Testis (tissue), 3 donors: ENCODE measurements around the gene KLHL6. TPM values are rescaled to one million over a fixed set of nuclear protein-coding genes. Genes with fewer than 3 reads are reported as not detected.

Source experiments
- DNase-seq: peaks from one replicate; pipeline ENCODE4 v3.0.0-alpha.2; 2019
- H3K27ac ChIP-seq, 2 donors: fragments of 200-600 bp; sonication (generic); one replicate each; pipeline ENCODE4 v1.5.1; 2019
- H3K27me3 ChIP-seq: fragments of 200-600 bp; sonication (generic); one replicate; pipeline ENCODE4 v1.5.1; 2019
- H3K36me3 ChIP-seq: fragments of 200-600 bp; sonication (generic); one replicate; pipeline ENCODE4 v1.5.1; 2017; ENCODE audit warnings: low read depth; ENCODE audit errors: missing control alignments
- H3K4me1 ChIP-seq: fragments of 200-600 bp; sonication (generic); one replicate; pipeline ENCODE4 v1.5.1; 2019
- H3K4me3 ChIP-seq, 2 donors: fragments of 200-600 bp; sonication (generic); one replicate each; pipeline ENCODE4 v1.5.1; 2017 to 2019
- H3K9me3 ChIP-seq: fragments of 200-600 bp; sonication (generic); one replicate; pipeline ENCODE4 v1.5.1; 2017
- CTCF ChIP-seq, 3 experiments: fragments of 450-650 bp in 2 of 3; fragments of 200-600 bp in 1 of 3; sonication (generic) in 1 of 3; IDR thresholded peaks; one replicate each; pipeline ENCODE4 v1.5.1; 2016 to 2019; ENCODE audit warnings: antibody characterized with exemption in 3 of 3, mild to moderate bottlenecking in 2 of 3, moderate library complexity in 1 of 3
- POLR2A ChIP-seq: fragments of 450-650 bp; IDR thresholded peaks from one replicate; pipeline ENCODE4 v1.6.1; 2017; ENCODE audit warnings: antibody characterized with exemption, mild to moderate bottlenecking, moderate library complexity
- WGBS, 2 donors: methylation state at CpG; one replicate each; pipeline ENCODE4 v1.1.5; 2018; 5-methylcytosine and 5-hydroxymethylcytosine counted together
- intact Hi-C: fragments of 100-400 bp; cut with DNase I; formaldehyde crosslinking; loops from one replicate; pipeline ENCODE4 v1.15.1; 2023; ENCODE audit warnings: low total_unique reads
- polyA plus RNA-seq: library from polyadenylated mRNA; stranded (reverse); fragments of 350-450 nt; fragmentation: Illumina TruSeq; extraction: RNeasy Lipid Tissue Mini Kit (QIAGEN cat#74804); gene quantifications from one replicate; pipeline ENCODE4 v1.2.3, GENCODE V29; 2014; ENCODE audit warnings: low read depth, low replicate concordance; ENCODE audit not compliant: insufficient read depth
- total RNA-seq, 2 donors: library from RNA; depleted of rRNA; stranded (reverse); fragments of >200 nt; gene quantifications; one replicate each; pipeline ENCODE4 v1.2.3, GENCODE V29; 2016

Gene KLHL6
- total and polyA plus RNA-seq, 3 donors from 2014 or later, result 0.55 to 1.5 (median 1.4) TPM

GRCh38 chr3:183538486-183538885, 17.0 kb downstream of the KLHL6 start:
- Histone ChIP-seq H3K36me3 (no peaks in the 10 kb centered on the region), H3K27ac (no peak overlapping the region), H3K4me1 (peaks cover 10% of the 10 kb centered on the region), H3K27me3 (no peaks in the 10 kb centered on the region), H3K4me3 (no peak overlapping the region), H3K9me3 (no peaks in the 10 kb centered on the region)
- intact Hi-C loops, result no loop called here
- no peak for DNase-seq
- TF ChIP-seq CTCF (IDR thresholded peaks at IDR 0.05) (no peak), POLR2A (no peak)
- WGBS, 2 donors, result 94 to 100% methylated on average over 1 of the region's 1 CpG

- DNase-seq, result peak; percentile 45
- no peaks in the 10 kb centered on the region for H3K27me3 ChIP-seq
- TF ChIP-seq CTCF (IDR thresholded peaks at IDR 0.05), result no peak
- H3K36me3 ChIP-seq, result no peaks in the 10 kb centered on the region
- intact Hi-C loops, result no loop called here
- H3K4me3 ChIP-seq, result no peak overlapping the region
- 84 to 91% methylated on average over 4 of the region's 4 CpGs for WGBS, 2 donors
- no peak overlapping the region for H3K27ac ChIP-seq
- H3K9me3 ChIP-seq, result no peaks in the 10 kb centered on the region
- H3K4me1 ChIP-seq, result peaks cover 10% of the 10 kb centered on the region
Observed at GRCh38 chr3:183537295-183537730, 18.2 kb downstream of the KLHL6 start.

- 91 to 92% methylated on average over 6 to 9 of the region's 9 CpGs for WGBS, 2 donors
- no peaks in the 10 kb centered on the region for H3K36me3 ChIP-seq
- no peak overlapping the region for H3K4me3 ChIP-seq
- TF ChIP-seq POLR2A (no peak), CTCF (IDR thresholded peaks at IDR 0.05) (no peak)
- no peaks in the 10 kb centered on the region for H3K9me3 ChIP-seq
- no peak for DNase-seq
- intact Hi-C loops, result no loop called here
- H3K27ac ChIP-seq, result no peak overlapping the region
- H3K27me3 ChIP-seq, result no peaks in the 10 kb centered on the region
- peaks cover 10% of the 10 kb centered on the region for H3K4me1 ChIP-seq
Observed at GRCh38 chr3:183536238-183536880, 19.1 kb downstream of the KLHL6 start.

GRCh38 chr3:183534249-183534648, 21.3 kb downstream of the KLHL6 start:
- no peak for DNase-seq
- no peaks in the 10 kb centered on the region for H3K9me3 ChIP-seq
- WGBS, 2 donors, result 86 to 94% methylated on average over 4 of the region's 4 CpGs
- no peaks in the 10 kb centered on the region for H3K27me3 ChIP-seq
- peaks cover 2% of the 10 kb centered on the region for H3K4me1 ChIP-seq
- no peak overlapping the region for H3K27ac ChIP-seq
- H3K36me3 ChIP-seq, result no peaks in the 10 kb centered on the region
- intact Hi-C loops, result no loop called here
- no peak overlapping the region for H3K4me3 ChIP-seq
- no peak for TF ChIP-seq POLR2A
- TF ChIP-seq CTCF (IDR thresholded peaks at IDR 0.05), result no peak
